HL-60 (cell line): Measurements from ENCODE around the gene NRIP1.

Source experiments
- DNase-seq, 2 experiments: peaks; one replicate each; pipeline ENCODE4 v3.0.0-alpha.2; 2010 to 2020; ENCODE audit warnings: low read depth in 1 of 2, low spot score in 1 of 2
- H3K27ac ChIP-seq: fragments of 250-450 bp; sonication (Bioruptor Pico); replicated peaks from 2 replicates; pipeline ENCODE4 v1.5.1; 2020; ENCODE audit warnings: mild to moderate bottlenecking, moderate library complexity
- H3K27me3 ChIP-seq: fragments of 250-450 bp; sonication (Bioruptor Pico); 2 replicates; pipeline ENCODE4 v1.5.1; 2021; ENCODE audit warnings: mild to moderate bottlenecking, moderate library complexity; ENCODE audit not compliant: insufficient read depth, poor library complexity, severe bottlenecking
- H3K4me3 ChIP-seq: replicated peaks from 2 replicates; pipeline ENCODE4 v1.5.1; 2011; ENCODE audit warnings: mild to moderate bottlenecking, control low read depth, low read length; ENCODE audit not compliant: insufficient read depth
- CTCF ChIP-seq: IDR thresholded peaks from one replicate; pipeline ENCODE4 v1.5.1; 2011; ENCODE audit warnings: low read length, control low read depth, inconsistent platforms; ENCODE audit not compliant: insufficient read depth
- GABPA ChIP-seq: IDR thresholded peaks from 2 replicates; pipeline ENCODE4 v1.6.1; 2012; ENCODE audit warnings: low read depth
- POLR2AphosphoS5 ChIP-seq: IDR thresholded peaks from 2 replicates; pipeline ENCODE4 v1.6.1; 2012; ENCODE audit warnings: low read depth
- REST ChIP-seq: IDR thresholded peaks from 2 replicates; pipeline ENCODE4 v1.6.1; 2012; ENCODE audit warnings: low read depth; ENCODE audit not compliant: insufficient replicate concordance
- SPI1 ChIP-seq: IDR thresholded peaks from 2 replicates; pipeline ENCODE4 v1.6.1; 2012; ENCODE audit warnings: low read depth, mild to moderate bottlenecking, borderline replicate concordance

NRIP1 gene

GRCh38 chr21:14952916-14953315 lies 111.9 kb downstream of the NRIP1 start:
- H3K27ac ChIP-seq: no peak overlapping the region
- no peaks in the 10 kb centered on the region for H3K27me3 ChIP-seq
- H3K4me3 ChIP-seq: no peak overlapping the region
- no peak for TF ChIP-seq GABPA
- TF ChIP-seq CTCF: no peak
- TF ChIP-seq SPI1: no peak
- no peak for TF ChIP-seq POLR2AphosphoS5
- no peak for TF ChIP-seq REST
- DNase-seq: no peak

GRCh38 chr21:14949603-14950002 lies 115.2 kb downstream of the NRIP1 start:
- no peak for DNase-seq
- Histone ChIP-seq H3K4me3 (no peak overlapping the region), H3K27ac (no peak overlapping the region), H3K27me3 (no peaks in the 10 kb centered on the region)
- TF ChIP-seq GABPA (no peak), CTCF (no peak), REST (no peak), POLR2AphosphoS5 (no peak), SPI1 (no peak)

- no peak overlapping the region for H3K27ac ChIP-seq
- TF ChIP-seq CTCF (no peak), POLR2AphosphoS5 (no peak), SPI1 (no peak), REST (no peak), GABPA (no peak)
Measured at GRCh38 chr21:14947613-14948160, 117.1 kb downstream of the NRIP1 start.

More at GRCh38 chr21:14947613-14948160, 117.1 kb downstream of the NRIP1 start:
- H3K27me3 ChIP-seq: no peaks in the 10 kb centered on the region
- no peak for DNase-seq
- no peak overlapping the region for H3K4me3 ChIP-seq
